T-helper 1 cell treated with Interleukin-12 subunit alpha and Interleukin-12 subunit beta and Interleukin-4 antibody, amounts not matched to agents 30 ng/mL and 1 ng/mL, for 36 hours (primary cell): ENCODE results near the gene ZNF341. TPM values are rescaled to one million over a fixed set of nuclear protein-coding genes. Genes with fewer than 3 reads are reported as not detected.
"Not testable (repeated sequence)": the region's sequence is repeated elsewhere in the genome, so short reads cannot be mapped to it uniquely, and the experiment has no call there.

Experiments used
- intact Hi-C: fragments of 100-400 bp; cut with micrococcal nuclease; formaldehyde crosslinking; loops from one replicate; pipeline ENCODE4 v1.15.1; 2024
- total RNA-seq: library from RNA; stranded (reverse); gene quantifications from 2 replicates; pipeline ENCODE4 v1.2.3, GENCODE V29; 2022

ZNF341 gene
- total RNA-seq, result 7.0 and 7.4 TPM in 2 replicates

DNA sequence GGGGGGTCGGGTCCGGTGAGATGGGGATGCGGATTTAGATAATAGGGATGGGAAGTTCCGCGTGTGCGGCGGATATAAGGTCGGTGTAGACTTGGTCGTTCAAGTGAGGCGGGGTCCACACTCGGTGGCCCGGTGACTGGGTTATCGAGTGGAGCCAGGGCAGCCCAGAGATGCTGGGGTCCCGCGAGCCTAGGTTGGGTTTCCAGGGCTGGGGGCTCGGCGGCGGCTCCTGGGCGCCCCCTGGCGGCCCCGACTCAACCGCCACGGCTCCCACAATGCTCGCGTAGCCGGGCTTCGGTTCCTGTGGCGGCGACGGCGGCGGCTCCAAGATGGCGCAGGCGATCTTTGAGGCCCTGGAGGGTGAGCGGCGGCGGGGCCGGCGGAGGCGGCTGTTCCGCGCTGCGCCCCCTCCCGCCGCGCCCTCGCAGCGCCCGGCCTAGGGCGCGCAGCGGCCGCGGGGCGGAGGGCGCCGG, at the start of gene ZNF341:
ZNF341 (plus strand) TSS at position 304 of the 473 bp plus-strand sequence; CDS start at position 330, 26 bp downstream.
- intact Hi-C loops, result loop anchor here (1.0 to 5.0 kb wide), 13 partner anchors 11 to 1374 kb away; partner anchors contain the start of genes ACTL10, ASXL1, CDK5RAP1 and CHMP4B

DNA sequence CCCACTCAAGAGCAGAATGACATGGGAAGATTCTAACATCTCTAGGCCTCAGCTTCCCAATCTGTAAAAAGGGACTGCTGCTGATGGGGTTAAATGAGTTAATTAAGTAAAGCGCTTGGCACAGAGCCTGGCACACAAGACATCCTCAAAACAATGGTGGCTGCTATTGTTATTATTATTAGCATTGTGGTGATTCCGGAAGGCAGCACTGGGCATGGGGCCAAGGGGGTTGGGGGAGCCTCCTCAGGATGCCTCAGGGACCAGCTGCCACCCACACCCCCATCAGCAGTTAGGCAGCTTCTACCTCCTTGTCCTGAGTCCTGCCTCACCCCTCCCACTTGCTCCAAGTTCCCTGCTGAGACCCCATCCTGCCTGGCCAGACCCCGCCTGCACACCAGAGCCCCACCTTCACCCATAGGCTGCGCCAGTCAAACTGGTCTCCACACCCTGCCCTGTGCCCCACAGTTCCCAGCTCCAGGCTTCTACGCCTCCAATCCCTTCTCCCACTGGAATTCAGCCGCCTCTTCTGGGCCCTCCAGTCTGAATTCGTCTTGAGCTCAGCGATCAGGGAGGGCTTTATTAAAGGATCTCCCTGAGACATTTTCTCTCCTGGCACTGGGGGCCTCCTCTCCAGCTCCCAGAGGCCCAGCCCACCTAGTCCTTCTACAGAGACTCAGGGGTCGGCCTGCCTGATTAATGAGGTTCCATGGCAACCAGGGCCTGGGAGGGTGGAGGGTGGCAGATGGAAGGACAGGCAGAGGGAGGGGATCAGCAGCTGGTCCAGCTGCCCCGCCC, 47.1 kb upstream of the ZNF341 start:
- intact Hi-C loops, result loop anchor here (5.0 to 10.0 kb wide), 2 partner anchors 830 to 1193 kb away; partner anchors contain the start of genes ACSS2 and DYNLRB1

DNA sequence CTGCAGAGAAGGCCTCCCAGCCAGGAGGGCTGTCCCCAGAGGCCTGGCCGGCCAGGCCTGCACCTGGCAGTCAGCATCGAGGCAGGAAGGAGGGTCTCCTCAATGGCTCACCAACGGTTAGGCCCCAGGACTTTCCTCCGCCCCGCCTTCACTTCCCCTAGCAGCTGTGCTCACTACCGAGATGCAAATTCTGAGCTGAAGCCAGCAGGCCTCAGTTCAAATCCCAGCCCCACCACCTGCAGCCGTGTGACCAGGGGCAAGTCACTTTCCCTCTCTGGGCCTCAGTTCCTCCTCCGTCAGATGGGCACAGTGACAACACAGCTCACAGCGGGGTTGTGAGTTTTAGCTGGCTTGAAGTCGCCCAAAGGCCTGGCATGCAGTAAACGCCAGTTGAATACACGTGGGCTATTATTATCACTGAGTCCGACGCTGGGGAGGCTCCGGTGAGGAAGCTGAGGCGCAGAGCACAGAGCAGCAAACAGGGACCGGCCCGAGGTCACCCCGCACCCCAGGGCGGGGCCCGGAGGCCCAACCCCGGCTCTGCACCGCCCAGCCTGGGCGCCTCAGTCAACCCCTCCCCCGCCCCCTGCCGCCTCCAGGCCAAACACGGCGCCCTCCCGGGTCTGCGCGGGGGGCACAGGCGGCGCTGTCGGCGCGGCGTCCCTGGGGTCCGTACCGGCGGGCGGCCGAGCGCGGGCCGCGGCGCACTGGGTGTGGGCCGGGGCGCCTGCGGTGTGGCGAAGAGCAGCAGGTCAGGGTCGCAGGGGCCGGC, 46.3 kb upstream of the ZNF341 start:
- intact Hi-C loops, result loop anchor here (1.0 to 10.0 kb wide), 13 partner anchors 11 to 1192 kb away; partner anchors contain the start of genes ACSS2, ACTL10, CDK5RAP1 and CHMP4B

DNA sequence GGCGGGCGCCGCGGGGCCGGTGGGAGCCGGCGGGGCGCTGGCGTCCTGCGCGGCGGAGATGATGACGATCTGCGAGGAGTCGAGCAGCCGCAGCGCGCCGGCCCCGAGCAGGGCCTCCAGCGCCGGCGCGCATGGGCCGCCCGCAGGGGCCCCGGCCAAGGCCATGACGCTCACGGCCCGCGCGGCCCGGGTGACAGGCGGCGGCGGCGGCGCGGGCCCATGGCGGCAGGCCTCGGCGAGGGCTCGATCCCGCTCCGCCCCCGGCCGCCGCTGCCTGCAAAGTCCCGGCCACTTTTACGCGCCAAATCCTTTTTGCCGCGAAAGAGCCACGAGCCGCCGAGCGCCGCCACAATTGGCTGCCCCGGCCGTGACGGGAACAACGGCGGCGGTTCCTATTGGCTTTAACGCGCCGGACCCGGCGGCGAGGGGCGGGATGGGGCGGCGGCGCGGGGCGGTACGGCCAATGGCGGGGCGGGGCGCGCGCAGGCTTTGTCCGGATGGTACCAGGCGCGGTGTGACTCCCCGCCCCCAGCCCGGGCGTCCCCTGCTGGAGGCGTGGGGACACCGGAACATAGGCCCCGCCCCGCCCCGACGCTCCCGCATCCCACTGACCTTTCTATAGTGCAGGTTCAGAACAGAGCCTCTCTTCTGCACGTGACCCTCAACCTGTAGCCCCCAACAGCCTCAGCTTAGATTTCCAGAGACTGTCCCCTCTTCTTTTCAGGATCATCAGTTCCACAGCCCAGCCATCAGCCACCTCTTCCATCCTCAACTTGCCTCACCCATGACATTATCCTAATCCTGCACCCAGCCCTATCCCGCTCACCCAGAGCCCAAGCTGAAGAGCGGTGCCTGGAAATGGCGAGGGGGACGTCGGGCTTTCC, 45.5 kb upstream of the ZNF341 start, which contains the start of gene E2F1:
E2F1 (minus strand) TSS at position 286 of the 884 bp plus-strand sequence; CDS start at position 165, 121 bp downstream.
- intact Hi-C loops, result loop anchor here (1.0 to 10.0 kb wide), 13 partner anchors 12 to 1191 kb away; partner anchors contain the start of genes ACSS2, ACTL10, CDK5RAP1 and CHMP4B

DNA sequence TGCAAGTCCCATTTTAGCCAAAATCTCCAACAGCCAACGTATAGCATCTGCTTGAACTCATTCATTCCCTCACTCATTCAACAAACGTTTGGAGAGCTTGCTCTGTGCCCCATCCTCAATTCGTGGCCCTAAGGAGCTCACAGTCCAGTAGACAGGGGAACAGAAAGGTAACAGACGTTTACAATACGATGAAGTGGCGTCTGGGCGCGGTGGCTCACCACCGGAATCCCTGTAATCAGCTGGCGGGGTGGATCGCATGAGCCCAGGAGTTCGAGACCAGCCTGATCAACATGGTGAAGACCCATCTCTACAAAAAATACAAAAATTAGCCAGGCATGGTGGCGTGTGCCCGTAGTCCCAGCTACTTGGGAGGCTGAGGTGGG, 44.8 kb upstream of the ZNF341 start:
- intact Hi-C loops, result loop anchor here (1.0 to 10.0 kb wide), 13 partner anchors 13 to 1190 kb away; partner anchors contain the start of genes ACSS2, ACTL10, CDK5RAP1 and CHMP4B

DNA sequence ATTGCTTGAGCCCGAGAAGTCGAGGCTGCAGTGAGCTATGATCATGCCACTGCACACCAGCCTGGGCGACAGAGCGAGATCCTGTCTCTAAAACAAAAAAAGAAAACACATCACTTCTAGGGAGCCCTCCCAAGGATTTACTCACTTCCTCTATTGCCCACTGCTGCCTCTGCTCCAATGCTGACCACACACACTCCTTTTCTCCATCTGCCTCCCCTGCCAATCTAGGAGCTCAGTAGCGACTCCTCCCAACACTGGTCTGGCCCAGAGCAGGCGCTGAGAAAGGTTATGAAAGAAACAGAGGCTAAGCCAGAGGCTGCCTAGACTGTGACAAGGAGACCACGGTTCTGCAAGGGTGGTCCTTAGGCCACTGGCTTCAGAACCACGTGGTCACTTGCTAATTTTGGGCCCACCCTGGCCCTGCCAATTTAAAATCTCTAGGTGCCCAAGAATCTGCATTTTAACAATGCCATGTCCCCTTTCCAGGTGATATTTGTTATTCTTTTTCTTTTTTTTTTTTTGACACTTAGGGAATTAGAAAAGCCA, 44.4 kb upstream of the ZNF341 start:
- intact Hi-C loops, result loop anchor here (5.0 to 10.0 kb wide), 2 partner anchors 827 to 1190 kb away; partner anchors contain the start of genes ACSS2 and DYNLRB1

DNA sequence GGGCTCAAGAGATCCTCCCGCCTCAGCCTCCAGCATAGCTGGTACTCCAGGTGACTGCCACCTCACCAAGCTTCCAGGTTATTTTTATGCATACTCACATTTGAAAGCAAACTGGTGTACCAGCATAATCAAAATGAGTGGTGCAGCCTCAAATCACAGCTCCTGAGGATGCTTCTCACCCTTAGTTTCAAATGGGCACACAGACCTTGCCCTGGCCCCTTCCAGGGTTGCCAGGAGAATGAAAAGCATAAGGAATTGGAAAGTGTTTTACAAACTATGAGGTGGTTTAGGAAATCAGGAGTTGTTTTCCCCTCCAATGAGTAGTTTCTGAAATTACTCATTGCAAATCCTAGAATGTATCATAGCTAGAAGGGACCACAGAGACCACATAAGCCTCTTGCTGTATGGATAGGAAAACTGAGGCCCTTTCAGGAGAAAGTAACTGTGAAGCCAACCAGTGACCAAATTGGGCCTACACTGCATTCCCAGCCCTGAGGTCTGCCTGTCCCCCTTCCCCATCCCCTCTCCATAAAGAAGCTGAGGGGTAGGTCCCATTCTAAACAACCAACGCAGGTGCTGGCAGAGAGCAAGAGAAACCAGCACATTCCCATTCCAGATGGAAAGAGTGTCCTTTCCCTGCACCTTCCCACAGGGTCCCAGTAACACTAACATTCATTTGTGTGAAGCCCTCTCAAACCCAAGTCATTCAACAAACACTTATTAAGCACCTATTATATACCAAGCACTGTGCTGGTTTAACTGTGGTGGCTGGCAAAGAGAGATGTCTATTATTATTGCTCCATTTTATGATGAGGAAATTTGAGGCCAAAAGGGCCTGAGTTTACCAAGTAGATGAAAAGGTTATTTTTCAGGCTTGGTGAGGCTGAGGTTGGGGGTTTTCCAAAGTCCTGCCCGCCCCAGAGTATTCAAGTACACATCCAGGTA, 43.5 kb upstream of the ZNF341 start:
- intact Hi-C loops, result loop anchor here (5.0 to 10.0 kb wide), 2 partner anchors 827 to 1189 kb away; partner anchors contain the start of genes ACSS2 and DYNLRB1

DNA sequence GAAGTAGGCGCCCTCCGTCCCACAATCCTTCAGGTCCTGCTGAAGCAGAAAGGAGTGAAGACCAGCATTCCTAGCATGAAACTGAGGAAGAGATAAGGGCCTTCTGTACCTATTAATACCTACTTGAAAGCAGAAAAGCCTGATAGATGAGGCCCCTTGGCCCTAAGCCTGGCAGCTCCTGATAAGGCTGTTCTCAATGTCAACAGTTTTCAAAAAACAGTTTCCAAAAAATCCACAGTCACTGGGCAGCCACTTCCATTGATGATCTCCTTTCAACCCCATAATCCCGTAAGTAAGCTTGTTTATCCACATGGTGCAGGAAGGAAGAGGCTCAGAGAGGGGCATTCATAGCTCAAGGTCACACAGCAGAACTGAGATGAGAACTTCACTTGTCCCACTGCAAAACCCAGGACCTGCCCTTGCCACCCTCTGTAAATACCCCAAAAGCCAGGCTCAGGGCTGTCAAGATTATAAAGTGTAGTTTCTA, 42.8 kb upstream of the ZNF341 start:
- intact Hi-C loops, result loop anchor here (5.0 to 10.0 kb wide), 2 partner anchors 826 to 1188 kb away; partner anchors contain the start of genes ACSS2 and DYNLRB1

DNA sequence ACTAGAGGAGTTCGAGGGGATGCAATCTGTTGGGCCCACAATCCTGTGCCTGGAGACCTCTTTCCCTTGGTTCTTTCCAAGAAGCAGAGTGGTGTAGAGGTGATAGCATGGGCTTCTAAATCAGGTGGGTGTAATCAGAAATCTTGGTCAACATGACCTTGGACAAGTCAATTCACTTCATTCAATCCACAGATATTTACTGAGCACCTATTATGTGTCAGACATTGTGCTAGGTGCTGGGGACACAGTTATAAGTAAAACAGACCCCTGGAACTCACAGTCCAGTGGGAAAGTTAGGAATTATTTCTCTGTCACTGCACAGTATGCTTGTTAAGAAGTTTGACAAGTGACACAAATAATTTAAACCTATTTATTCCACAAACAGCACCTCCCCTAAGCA, 42.3 kb upstream of the ZNF341 start:
- intact Hi-C loops, result loop anchor here (5.0 to 10.0 kb wide), 2 partner anchors 825 to 1188 kb away; partner anchors contain the start of genes ACSS2 and DYNLRB1

DNA sequence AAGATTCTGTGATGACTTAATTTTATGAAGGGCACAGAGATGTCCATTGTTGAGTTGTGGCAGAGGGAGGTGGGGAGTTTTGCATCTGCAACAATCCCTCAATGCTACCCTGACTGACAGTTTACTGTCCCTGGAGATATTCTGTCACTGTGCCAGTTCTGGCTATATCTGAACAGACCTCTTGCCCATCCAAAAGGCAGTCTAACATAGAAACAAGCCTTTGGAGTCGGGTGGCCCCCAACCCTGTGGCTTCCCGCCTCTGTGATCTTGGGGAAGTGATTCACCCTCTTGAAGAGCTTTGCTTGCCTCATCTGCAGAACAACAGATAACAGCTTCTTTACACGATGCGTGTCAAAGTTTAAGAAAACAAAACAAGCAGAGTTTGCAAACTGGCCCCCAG, 41.8 kb upstream of the ZNF341 start:
- intact Hi-C loops, result loop anchor here (1.0 to 10.0 kb wide), 4 partner anchors 16 to 1187 kb away; partner anchors contain the start of genes ACSS2, DYNLRB1, NECAB3 and PXMP4

DNA sequence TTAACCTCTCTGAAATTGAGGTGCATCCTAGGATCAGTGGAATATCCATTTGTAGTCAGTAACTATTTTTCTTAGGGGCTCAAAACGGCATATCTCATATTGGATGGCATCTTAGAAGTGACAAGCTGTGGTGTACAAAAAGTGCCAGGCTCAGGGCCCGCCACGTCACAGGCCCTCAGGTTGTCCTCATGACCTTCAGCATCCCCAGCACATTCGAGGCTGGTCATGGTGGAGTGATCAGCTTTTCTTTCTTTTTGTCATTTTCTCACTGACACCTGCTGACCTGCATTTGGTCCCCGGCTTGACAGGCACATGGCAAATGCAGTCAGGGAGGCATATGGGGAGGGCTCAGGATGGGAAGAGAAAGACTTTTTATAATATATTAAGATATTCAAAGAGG, 38.5 kb upstream of the ZNF341 start:
- intact Hi-C loops, result no loop called here

DNA sequence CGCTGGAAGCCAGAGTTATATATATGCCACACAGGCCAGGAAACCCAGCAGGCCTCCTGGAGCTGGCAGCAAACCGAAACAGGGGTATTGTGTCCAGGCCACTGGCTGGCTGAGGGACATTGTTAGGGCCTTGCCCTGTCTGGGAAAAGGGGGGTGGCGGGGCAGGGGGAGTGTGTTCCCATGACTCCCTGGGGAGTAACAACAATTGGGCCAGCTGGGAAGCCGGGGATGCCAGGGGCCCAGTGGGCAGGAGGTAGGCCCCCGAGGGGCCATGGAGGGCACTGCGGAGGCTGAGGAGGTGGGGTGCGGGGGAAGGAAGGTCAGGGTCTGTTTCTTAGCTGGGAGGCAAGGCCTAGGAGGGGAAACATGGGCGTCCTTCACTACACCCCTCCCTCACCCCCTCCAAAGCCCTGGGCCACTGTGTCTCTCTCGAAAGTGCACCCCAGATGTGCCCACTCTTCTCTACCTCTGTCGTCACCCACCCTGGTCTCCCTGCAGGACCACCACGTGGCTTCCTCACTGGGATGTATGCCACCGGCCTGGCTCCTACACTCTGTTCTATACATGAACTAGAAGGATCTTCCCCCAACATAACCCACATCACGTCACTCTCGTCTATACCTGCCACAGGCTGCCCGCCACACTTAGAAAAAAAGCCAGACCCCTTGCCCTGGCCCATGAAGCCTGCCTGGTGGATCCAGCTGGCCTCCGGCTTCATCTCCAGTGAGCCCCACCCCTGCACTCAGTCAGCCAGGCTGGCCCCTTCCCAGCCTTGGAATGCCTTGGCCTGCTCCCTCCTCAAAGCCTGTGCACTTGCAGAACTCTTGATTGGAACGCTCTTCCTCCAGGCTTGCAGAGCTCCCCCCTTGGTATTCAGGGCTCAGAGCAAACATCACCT, 37.8 kb upstream of the ZNF341 start:
- intact Hi-C loops, result no loop called here

DNA sequence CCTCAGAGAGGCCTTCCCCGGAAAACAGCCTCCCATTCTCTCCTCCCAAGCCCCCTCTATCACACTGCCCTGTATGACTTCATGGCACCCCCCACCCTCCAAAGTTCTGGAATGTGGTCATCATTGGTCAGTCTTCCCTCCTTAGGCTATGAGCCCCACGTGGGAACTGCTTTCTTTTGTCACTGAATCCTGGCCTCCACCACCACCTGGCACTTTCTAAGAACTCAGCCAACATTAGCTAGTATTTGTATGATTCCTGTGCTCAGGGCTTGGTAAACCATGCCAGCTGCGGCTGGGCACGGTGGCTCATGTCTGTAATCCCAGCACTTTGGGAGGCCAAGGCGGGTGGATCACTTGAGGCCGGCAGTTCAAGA, 37.2 kb upstream of the ZNF341 start:
- intact Hi-C loops, result no loop called here

DNA sequence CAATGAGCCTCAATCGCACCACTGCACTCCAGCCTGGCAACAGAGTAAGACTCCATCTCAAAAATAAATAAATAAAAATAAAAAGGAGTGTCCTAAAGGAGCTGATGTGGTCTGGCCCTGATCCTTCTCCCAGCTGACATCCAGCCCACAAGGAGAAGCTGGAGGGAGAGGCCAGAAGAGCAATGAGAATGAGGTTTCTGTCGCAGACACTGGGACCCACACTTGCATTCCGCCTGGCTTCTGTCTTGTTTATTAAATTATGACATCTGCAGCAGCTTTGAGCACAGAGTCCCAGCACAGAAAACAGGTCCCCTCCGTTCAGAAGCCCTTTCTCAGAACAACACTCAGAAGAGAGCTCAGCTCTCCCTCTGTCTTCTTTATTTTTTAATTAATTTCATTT, 35.3 kb upstream of the ZNF341 start:
- intact Hi-C loops, result no loop called here

DNA sequence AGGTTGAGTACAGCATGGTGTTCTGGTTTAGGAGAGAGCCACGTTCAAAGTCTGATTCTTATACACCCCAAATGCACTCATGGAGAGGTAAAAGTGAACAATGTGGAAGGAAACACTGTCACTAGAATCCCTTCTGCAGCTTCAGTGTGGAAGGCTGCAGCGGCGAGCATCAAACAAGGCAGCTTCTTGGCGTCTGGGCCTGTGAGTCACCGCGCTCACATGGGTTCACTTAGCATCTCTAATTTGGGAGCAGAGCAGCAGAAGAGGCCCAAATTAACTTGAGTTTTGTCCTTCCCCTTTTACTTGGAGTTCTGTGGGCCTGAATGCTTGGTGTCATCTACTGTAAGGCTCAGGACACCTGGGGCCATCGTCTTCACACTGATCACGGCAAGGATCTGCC, 34.7 kb upstream of the ZNF341 start:
- intact Hi-C loops, result no loop called here

DNA sequence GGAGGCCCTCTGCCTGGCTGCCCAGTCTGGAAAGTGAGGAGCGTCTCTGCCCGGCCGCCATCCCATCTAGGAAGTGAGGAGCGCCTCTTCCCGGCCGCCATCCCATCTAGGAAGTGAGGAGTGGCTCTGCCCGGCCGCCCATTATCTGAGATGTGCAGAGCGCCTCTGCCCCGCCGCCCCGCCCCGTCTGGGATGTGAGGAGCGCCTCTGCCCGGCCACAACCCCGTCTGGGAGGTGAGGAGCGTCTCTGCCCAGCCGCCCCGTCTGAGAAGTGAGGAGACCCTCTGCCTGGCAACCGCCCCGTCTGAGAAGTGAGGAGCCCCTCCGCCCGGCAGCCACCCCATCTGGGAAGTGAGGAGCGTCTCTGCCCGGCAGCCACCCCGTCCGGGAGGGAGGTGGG, 32.8 kb upstream of the ZNF341 start:
- intact Hi-C loops, result not testable (repeated sequence)

DNA sequence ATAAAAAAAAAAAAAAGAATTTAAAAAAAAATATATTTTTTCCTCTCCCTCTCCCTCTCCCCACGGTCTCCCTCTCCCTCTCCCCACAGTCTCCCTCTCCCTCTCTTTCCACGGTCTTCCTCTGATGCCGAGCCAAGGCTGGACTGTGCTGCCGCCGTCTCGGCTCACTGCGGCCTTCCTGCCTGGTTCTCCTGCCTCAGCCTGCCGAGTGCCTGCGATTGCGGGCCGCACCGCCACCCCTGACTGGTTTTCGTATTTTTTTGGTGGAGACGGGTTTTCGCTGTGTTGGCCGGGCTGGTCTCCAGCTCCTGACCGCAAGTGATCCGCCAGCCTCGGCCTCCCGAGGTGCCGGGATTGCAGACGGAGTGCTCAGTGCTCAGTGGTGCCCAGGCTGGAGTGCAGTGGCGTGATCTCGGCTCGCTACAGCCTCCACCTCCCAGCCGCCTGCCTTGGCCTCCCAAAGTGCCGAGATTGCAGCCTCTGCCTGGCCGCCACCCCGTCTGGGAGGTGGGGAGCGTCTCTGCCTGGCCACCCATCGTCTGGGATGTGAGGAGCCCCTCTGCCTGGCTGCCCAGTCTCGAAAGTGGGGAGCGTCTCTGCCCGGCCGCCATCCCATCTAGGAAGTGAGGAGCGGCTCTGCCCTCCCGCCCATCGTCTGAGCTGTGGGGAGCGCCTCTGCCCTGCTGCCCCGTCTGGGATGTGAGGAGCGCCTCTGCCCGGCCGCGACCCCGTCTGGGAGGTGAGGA, 30.9 kb upstream of the ZNF341 start:
- intact Hi-C loops, result not testable (repeated sequence)
